ENCODE results near the gene STX4. TPM values are rescaled to one million over a fixed set of nuclear protein-coding genes. Genes with fewer than 3 reads are reported as not detected.

STX4 gene
- total RNA-seq, 1 experiment from 2014 or later, result 66.7 TPM

DNA sequence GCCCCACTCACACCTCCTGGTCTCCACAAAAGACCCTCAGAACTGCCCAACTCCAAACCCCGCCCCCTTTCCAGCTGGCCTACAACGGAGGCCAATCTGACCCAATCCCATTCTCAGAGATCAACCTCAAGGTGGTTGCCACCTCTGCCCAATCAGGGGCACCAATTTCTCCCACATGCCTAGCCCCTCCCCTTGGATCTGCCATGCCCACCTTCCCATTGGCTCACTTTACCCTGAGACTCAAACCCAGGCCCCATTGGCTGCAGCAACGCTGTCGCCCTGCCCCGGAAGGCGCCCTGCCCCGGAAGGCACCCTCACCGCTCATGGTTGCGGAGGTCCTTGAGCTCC is 30.1 kb downstream of the STX4 start:
- H3K4me3 Mint-ChIP-seq (ENCODE audit: unreplicated experiment), result no peak overlapping the region
- CTCF ChIA-PET, result interaction anchor here (0.5 to 1.1 kb wide), 2 partner anchors 8 to 201 kb away, joined by 3 to 5 read pairs; no protein-coding TSS in a partner anchor
- H3K36me3 Mint-ChIP-seq (ENCODE audit: insufficient read depth, unreplicated experiment), result peaks cover 62% of the 10 kb centered on the region
- intact Hi-C loops (cut with micrococcal nuclease), result no loop called here
- peaks cover 16% of the 10 kb centered on the region for H3K4me1 Mint-ChIP-seq (ENCODE audit: insufficient read depth, unreplicated experiment)
- TF ChIP-seq, protein P1, sequence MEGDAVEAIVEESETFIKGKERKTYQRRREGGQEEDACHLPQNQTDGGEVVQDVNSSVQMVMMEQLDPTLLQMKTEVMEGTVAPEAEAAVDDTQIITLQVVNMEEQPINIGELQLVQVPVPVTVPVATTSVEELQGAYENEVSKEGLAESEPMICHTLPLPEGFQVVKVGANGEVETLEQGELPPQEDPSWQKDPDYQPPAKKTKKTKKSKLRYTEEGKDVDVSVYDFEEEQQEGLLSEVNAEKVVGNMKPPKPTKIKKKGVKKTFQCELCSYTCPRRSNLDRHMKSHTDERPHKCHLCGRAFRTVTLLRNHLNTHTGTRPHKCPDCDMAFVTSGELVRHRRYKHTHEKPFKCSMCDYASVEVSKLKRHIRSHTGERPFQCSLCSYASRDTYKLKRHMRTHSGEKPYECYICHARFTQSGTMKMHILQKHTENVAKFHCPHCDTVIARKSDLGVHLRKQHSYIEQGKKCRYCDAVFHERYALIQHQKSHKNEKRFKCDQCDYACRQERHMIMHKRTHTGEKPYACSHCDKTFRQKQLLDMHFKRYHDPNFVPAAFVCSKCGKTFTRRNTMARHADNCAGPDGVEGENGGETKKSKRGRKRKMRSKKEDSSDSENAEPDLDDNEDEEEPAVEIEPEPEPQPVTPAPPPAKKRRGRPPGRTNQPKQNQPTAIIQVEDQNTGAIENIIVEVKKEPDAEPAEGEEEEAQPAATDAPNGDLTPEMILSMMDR (IDR thresholded peaks at IDR 0.05; ENCODE audit: unreplicated experiment), result no peak
- BruUV-seq (replicated peaks), result no TSS peak
- peak overlapping the region; percentile 27 for H3K27ac Mint-ChIP-seq (ENCODE audit: low read depth, unreplicated experiment)
- POLR2A ChIA-PET, result interaction anchor here (0.5 to 3.2 kb wide), 4 partner anchors 8 to 141 kb away, joined by 3 to 18 read pairs (median 4); partner anchors contain the start of genes ZNF646 and ZNF668
- no peak for DNase-seq (ENCODE audit: unreplicated experiment)
- no peaks in the 10 kb centered on the region for H3K9me3 Mint-ChIP-seq (ENCODE audit: unreplicated experiment)
- H3K27me3 Mint-ChIP-seq (ENCODE audit: insufficient read depth, unreplicated experiment), result no peaks in the 10 kb centered on the region

DNA sequence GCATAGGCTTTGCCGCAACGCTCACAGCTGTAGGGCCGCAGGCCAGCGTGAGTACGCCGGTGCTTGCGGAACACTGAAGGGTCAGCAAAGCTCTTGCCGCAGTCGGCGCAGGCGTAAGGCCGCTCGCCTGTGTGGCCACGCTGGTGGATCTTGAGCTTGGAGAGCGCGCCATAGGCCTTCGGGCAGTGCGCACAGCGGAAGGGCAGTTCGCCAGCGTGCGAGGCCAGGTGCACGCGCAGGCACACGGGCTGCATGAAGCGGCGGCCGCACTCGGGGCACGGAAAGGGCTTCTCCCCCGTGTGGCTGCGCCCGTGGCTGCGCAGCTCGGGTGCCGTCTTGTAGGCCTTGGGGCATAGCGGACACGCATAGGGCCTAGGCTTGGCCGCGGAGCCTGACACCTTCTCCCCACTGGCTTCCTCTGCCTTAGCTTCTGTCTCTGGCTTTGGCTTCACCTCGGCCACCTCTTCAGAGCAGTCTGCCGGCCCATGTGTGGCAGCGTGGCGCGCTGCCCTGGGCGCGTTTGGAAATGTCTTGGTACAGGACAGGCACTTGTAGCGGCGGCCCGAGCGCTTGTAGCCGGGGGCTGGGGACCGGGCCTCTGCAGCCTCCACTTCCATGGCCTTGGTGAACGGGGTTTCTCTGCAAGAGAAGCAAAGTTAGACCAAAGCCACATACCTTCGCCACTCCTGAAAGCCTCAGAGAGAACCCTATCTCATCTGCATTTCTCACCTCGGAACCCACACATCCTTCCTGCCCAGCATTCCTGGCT is 30.7 kb downstream of the STX4 start:
- intact Hi-C loops (cut with micrococcal nuclease), result no loop called here
- no peaks in the 10 kb centered on the region for H3K27me3 Mint-ChIP-seq (ENCODE audit: insufficient read depth, unreplicated experiment)
- TF ChIP-seq, protein P1 (IDR thresholded peaks at IDR 0.05; ENCODE audit: unreplicated experiment), result no peak
- CTCF ChIA-PET, result interaction anchor here (0.5 to 1.9 kb wide), 3 partner anchors 8 to 200 kb away, joined by 3 to 17 read pairs (median 5); partner anchors contain the start of gene HSD3B7
- H3K4me3 Mint-ChIP-seq (ENCODE audit: unreplicated experiment), result peak overlapping the region; percentile 38
- no peak for DNase-seq (ENCODE audit: unreplicated experiment)
- peak overlapping the region; percentile 94 for H3K27ac Mint-ChIP-seq (ENCODE audit: low read depth, unreplicated experiment)
- POLR2A ChIA-PET, result interaction anchor here (0.5 to 3.2 kb wide), 5 partner anchors 9 to 121 kb away, joined by 3 to 18 read pairs (median 3); partner anchors contain the start of genes ZNF646 and ZNF668
- H3K9me3 Mint-ChIP-seq (ENCODE audit: unreplicated experiment), result no peaks in the 10 kb centered on the region
- peaks cover 17% of the 10 kb centered on the region for H3K4me1 Mint-ChIP-seq (ENCODE audit: insufficient read depth, unreplicated experiment)
- peaks cover 57% of the 10 kb centered on the region for H3K36me3 Mint-ChIP-seq (ENCODE audit: insufficient read depth, unreplicated experiment)
- TSS peak; percentile 13 for BruUV-seq (replicated peaks)

DNA sequence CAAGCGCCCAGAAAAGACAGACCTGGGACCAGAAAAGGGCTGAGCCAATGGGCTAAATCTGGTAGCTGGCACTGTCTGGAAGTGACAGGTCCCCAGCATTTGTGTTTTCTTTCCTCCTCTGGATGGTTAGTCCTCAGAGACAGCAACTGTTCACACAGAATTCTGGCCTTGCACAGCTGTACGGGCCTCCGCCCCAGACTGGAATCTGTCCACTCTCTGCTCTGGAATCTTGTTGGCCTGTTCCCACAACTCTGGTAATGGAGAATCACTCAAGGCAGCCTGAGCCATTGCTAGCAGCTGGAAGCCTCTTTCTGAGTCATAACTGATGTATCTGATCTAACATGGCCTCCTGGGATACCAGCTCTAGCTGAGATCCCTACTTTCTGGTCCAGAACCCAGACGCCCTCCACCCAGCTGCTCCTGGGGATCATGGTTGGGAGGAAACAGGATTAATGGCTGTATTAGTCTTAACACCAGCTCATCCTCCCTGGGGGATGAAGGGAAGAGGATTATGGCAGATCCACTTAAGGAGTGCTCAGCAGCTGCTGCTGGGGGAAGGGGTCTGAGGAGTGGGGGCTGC is 31.6 kb downstream of the STX4 start:
- POLR2A ChIA-PET, result interaction anchor here (0.6 to 3.2 kb wide), 9 partner anchors 9 to 32 kb away, joined by 3 to 18 read pairs (median 4); partner anchors contain the start of genes STX4, ZNF646 and ZNF668
- BruUV-seq (replicated peaks), result no TSS peak
- TF ChIP-seq, protein P1 (IDR thresholded peaks at IDR 0.05; ENCODE audit: unreplicated experiment), result no peak
- Mint-ChIP-seq H3K9me3 (ENCODE audit: unreplicated experiment) (no peaks in the 10 kb centered on the region), H3K27me3 (ENCODE audit: insufficient read depth, unreplicated experiment) (no peaks in the 10 kb centered on the region), H3K4me3 (ENCODE audit: unreplicated experiment) (peak overlapping the region; percentile 38), H3K27ac (ENCODE audit: low read depth, unreplicated experiment) (peak overlapping the region; percentile 94), H3K36me3 (ENCODE audit: insufficient read depth, unreplicated experiment) (peaks cover 52% of the 10 kb centered on the region), H3K4me1 (ENCODE audit: insufficient read depth, unreplicated experiment) (peaks cover 22% of the 10 kb centered on the region)
- CTCF ChIA-PET, result interaction anchor here (0.6 to 1.9 kb wide), 4 partner anchors 77 to 388 kb away, joined by 3 to 17 read pairs (median 3); partner anchors contain the start of gene HSD3B7
- intact Hi-C loops (cut with micrococcal nuclease), result loop anchor here (1.0 kb wide), 1 partner anchor 13 kb away; no protein-coding TSS in a partner anchor
- DNase-seq (ENCODE audit: unreplicated experiment), result peak; percentile 51

DNA sequence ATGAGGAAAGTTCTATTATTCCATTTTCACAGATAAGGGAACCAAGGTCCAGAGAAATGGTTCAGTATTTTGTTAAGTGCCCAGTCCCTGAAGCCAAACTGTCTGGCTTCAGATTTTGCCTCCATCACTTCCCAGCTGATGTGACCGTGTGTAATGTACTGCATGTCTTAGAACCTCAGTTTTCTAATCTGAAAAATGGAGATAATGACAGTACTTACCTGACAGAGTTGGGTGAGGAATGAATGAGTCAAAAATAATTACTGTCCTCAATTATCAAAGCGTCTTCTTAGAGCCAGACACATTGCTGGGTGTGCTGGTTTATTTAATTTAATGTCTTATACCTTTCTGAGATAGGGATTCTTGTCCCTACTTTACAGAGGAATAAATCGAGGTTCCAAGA is 34.0 kb downstream of the STX4 start:
- TF ChIP-seq, protein P1 (IDR thresholded peaks at IDR 0.05; ENCODE audit: unreplicated experiment), result no peak
- Mint-ChIP-seq H3K4me1 (ENCODE audit: insufficient read depth, unreplicated experiment) (peaks cover 31% of the 10 kb centered on the region), H3K4me3 (ENCODE audit: unreplicated experiment) (no peak overlapping the region), H3K27me3 (ENCODE audit: insufficient read depth, unreplicated experiment) (no peaks in the 10 kb centered on the region), H3K36me3 (ENCODE audit: insufficient read depth, unreplicated experiment) (peaks cover 38% of the 10 kb centered on the region), H3K27ac (ENCODE audit: low read depth, unreplicated experiment) (no peak overlapping the region), H3K9me3 (ENCODE audit: unreplicated experiment) (no peaks in the 10 kb centered on the region)
- DNase-seq (ENCODE audit: unreplicated experiment), result no peak
- ChIA-PET POLR2A (interaction anchor here (0.7 to 1.8 kb wide), 6 partner anchors 17 to 82 kb away, joined by 3 to 4 read pairs (median 4); partner anchors contain the start of genes HSD3B7, STX4 and VKORC1), CTCF (interaction anchor here (0.6 to 2.8 kb wide), 3 partner anchors 74 to 125 kb away, joined by 3 to 15 read pairs (median 3); partner anchors contain the start of gene HSD3B7)
- intact Hi-C loops (cut with micrococcal nuclease), result no loop called here
- no TSS peak for BruUV-seq (replicated peaks)
